Mesothelial cell of epicardium (in vitro differentiated cells): Measurements from ENCODE around the gene MEGF10. TPM values are rescaled to one million over a fixed set of nuclear protein-coding genes. Genes with fewer than 3 reads are reported as not detected.

ENCODE experiments used
- DNase-seq, 2 experiments: peaks; one replicate each; pipeline ENCODE4 v3.0.0; 2021; ENCODE audit warnings: low spot score in 2 of 2; ENCODE audit not compliant: unreplicated experiment in 2 of 2
- H3K27ac Mint-ChIP-seq: 2 replicates; pipeline ENCODE4 v1.8.0; 2021; ENCODE audit warnings: mixed read lengths
- H3K27me3 Mint-ChIP-seq: 2 replicates; pipeline ENCODE4 v1.8.0; 2021; ENCODE audit warnings: low read depth, mixed read lengths
- H3K36me3 Mint-ChIP-seq: 2 replicates; pipeline ENCODE4 v1.8.0; 2021; ENCODE audit warnings: mixed read lengths
- H3K4me1 Mint-ChIP-seq: 2 replicates; pipeline ENCODE4 v1.8.0; 2021; ENCODE audit warnings: mixed read lengths
- H3K4me3 Mint-ChIP-seq: 2 replicates; pipeline ENCODE4 v1.8.0; 2021; ENCODE audit warnings: mild to moderate bottlenecking, moderate library complexity, mixed read lengths
- H3K9me3 Mint-ChIP-seq: 2 replicates; pipeline ENCODE4 v1.8.0; 2021; ENCODE audit warnings: mixed read lengths
- total RNA-seq: library from RNA; stranded (reverse); gene quantifications from 3 replicates; pipeline ENCODE4 v1.2.1, GENCODE V29; 2021
- TF ChIP-seq, protein P1 (sequence below): fragments of 200-600 bp; sonication (generic); IDR thresholded peaks from one replicate; pipeline ENCODE4 v1.5.0; 2021; ENCODE audit warnings: antibody characterized with exemption; ENCODE audit not compliant: unreplicated experiment

MEGF10 gene
- total RNA-seq, 1 donor from 2014 or later, result 3.0 TPM

- Mint-ChIP-seq H3K4me1 (no peaks in the 10 kb centered on the region), H3K27ac (no peak overlapping the region), H3K9me3 (peaks cover 4% of the 10 kb centered on the region), H3K27me3 (peaks cover 7% of the 10 kb centered on the region), H3K36me3 (no peaks in the 10 kb centered on the region), H3K4me3 (no peak overlapping the region)
- DNase-seq, result no peak
- TF ChIP-seq, protein P1, sequence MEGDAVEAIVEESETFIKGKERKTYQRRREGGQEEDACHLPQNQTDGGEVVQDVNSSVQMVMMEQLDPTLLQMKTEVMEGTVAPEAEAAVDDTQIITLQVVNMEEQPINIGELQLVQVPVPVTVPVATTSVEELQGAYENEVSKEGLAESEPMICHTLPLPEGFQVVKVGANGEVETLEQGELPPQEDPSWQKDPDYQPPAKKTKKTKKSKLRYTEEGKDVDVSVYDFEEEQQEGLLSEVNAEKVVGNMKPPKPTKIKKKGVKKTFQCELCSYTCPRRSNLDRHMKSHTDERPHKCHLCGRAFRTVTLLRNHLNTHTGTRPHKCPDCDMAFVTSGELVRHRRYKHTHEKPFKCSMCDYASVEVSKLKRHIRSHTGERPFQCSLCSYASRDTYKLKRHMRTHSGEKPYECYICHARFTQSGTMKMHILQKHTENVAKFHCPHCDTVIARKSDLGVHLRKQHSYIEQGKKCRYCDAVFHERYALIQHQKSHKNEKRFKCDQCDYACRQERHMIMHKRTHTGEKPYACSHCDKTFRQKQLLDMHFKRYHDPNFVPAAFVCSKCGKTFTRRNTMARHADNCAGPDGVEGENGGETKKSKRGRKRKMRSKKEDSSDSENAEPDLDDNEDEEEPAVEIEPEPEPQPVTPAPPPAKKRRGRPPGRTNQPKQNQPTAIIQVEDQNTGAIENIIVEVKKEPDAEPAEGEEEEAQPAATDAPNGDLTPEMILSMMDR, result no peak
Measured at GRCh38 chr5:127355337-127355736, 64.7 kb downstream of the MEGF10 start.

DNA sequence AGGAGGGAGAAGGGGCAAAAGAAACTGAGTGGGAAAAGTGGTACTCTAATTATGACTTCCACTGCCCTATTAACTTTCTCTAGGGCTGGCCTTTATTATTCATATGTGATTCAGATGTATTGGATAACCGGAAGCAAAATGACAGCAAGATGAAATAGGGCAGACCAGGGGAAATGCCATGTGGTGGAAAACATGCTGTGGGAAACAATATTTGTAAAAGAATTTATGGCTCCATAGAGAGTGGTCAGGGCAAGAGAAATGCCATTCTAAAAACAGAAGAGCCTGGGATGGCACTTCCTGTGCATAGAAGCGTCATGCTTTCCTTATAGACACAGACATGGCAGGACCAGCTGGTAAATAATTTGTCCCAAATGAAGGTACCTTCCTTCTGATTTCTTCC lies 67.7 kb downstream of the MEGF10 start:
- H3K27me3 Mint-ChIP-seq, result peaks cover 7% of the 10 kb centered on the region
- no peaks in the 10 kb centered on the region for H3K4me1 Mint-ChIP-seq
- H3K9me3 Mint-ChIP-seq, result peaks cover 4% of the 10 kb centered on the region
- DNase-seq, result no peak
- H3K27ac Mint-ChIP-seq, result no peak overlapping the region
- TF ChIP-seq, protein P1, result no peak
- H3K4me3 Mint-ChIP-seq, result no peak overlapping the region
- no peaks in the 10 kb centered on the region for H3K36me3 Mint-ChIP-seq

DNA sequence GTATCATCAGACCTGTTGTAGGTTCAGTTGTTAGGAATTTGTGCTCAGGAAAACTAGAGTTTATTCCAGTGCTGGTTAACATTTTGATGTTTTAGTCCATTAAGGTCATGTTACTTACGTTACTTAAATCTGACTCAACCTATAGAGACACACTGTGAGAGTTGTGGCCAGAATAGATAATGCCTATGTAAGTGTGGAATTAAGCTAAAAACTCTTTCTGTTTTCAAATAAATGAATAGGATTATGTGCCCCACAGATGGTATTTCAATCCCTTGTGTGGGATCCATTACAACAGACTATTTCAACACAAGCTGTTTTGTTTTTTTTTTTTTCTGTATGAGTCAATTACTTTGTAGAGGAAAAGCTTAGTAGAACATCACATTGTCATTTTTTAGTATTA lies 68.1 kb downstream of the MEGF10 start:
- peaks cover 7% of the 10 kb centered on the region for H3K27me3 Mint-ChIP-seq
- TF ChIP-seq, protein P1, result no peak
- H3K36me3 Mint-ChIP-seq, result no peaks in the 10 kb centered on the region
- H3K27ac Mint-ChIP-seq, result no peak overlapping the region
- peaks cover 4% of the 10 kb centered on the region for H3K9me3 Mint-ChIP-seq
- DNase-seq, result no peak
- no peaks in the 10 kb centered on the region for H3K4me1 Mint-ChIP-seq
- H3K4me3 Mint-ChIP-seq, result no peak overlapping the region

GRCh38 chr5:127359502-127359901 lies 68.9 kb downstream of the MEGF10 start:
- Mint-ChIP-seq H3K27ac (no peak overlapping the region), H3K9me3 (peaks cover 4% of the 10 kb centered on the region), H3K4me3 (no peak overlapping the region), H3K4me1 (no peaks in the 10 kb centered on the region), H3K27me3 (peaks cover 11% of the 10 kb centered on the region), H3K36me3 (no peaks in the 10 kb centered on the region)
- TF ChIP-seq, protein P1, result no peak
- no peak for DNase-seq

DNA sequence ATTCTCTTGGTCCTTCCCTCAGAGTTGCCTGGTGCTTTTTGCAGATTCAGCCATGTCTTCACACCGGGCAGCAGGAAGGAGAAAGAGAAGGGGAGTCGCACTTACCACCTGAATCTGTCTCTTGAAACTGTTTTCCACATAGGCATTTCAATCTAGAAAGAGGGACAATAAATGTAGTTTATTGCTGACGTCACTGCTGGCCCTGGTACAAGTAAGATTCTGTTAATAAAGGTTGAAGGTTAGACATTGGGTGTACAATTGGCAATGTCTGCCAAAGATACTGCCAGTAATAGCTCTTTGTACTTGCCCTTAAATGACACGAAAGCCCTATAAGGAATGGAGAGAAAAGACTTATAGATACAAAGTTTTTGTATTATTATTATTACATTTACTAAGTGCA lies 72.8 kb downstream of the MEGF10 start:
- H3K4me3 Mint-ChIP-seq, result no peak overlapping the region
- peaks cover 4% of the 10 kb centered on the region for H3K9me3 Mint-ChIP-seq
- H3K27me3 Mint-ChIP-seq, result peaks cover 28% of the 10 kb centered on the region
- TF ChIP-seq, protein P1, result no peak
- H3K27ac Mint-ChIP-seq, result no peak overlapping the region
- H3K36me3 Mint-ChIP-seq, result no peaks in the 10 kb centered on the region
- no peak for DNase-seq
- H3K4me1 Mint-ChIP-seq, result no peaks in the 10 kb centered on the region

GRCh38 chr5:127367029-127367428 lies 76.4 kb downstream of the MEGF10 start:
- Mint-ChIP-seq H3K9me3 (no peaks in the 10 kb centered on the region), H3K4me3 (no peak overlapping the region), H3K27ac (no peak overlapping the region), H3K27me3 (peaks cover 24% of the 10 kb centered on the region), H3K4me1 (no peaks in the 10 kb centered on the region), H3K36me3 (no peaks in the 10 kb centered on the region)
- TF ChIP-seq, protein P1, result no peak
- no peak for DNase-seq
